LNCaP clone FGC (cell line): ENCODE data around the gene OXER1.

Experiments
- DNase-seq: peaks from one replicate; pipeline ENCODE4 v3.0.0-alpha.2; 2011; ENCODE audit warnings: low read depth
- H3K4me3 ChIP-seq: 2 replicates; pipeline ENCODE4 v1.5.1; 2011; ENCODE audit warnings: mild to moderate bottlenecking, low read depth, low read length, control low read depth
- CTCF ChIP-seq: IDR thresholded peaks from 2 replicates; pipeline ENCODE4 v1.5.1; 2012; ENCODE audit warnings: mild to moderate bottlenecking; ENCODE audit not compliant: control insufficient read depth, insufficient read depth; ENCODE audit errors: extremely low read depth

OXER1 gene

DNA sequence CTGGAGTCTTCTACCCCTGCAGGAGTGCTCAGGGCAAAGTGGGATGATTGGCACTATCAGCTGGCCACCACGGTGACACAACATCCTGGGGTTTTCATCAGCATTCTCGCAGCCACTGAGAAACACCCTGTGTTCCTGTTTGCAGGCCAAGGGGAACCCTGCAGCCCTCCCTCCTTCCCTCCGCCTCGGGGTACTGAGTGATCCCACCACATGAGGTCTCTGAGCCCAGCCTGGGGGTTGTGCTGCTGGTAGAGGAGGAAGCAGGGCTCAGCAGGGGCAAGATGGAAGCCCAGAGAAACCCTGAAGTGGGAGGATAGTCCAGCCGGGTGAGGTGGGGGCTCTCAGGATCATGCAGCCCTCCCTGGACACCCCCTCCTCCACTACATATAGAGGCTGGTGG, at the start of gene OXER1:
Gene OXER1, minus strand, starts transcription at position 40 of the 400 bp plus-strand sequence. CDS start 73 bp downstream, outside the sequence.
- no peak within 1 kb of the TSS for H3K4me3 ChIP-seq
- DNase-seq: no peak
- TF ChIP-seq CTCF: no peak

GRCh38 chr2:42812899-42813479, 49.1 kb upstream of the OXER1 start:
- no peak for DNase-seq
- TF ChIP-seq CTCF: no peak; the same call in 1 of the 2 replicates
- H3K4me3 ChIP-seq: no peak overlapping the region

GRCh38 chr2:42810971-42811811, 47.3 kb upstream of the OXER1 start:
- peak overlapping the region; percentile 50 for H3K4me3 ChIP-seq
- TF ChIP-seq CTCF: no peak
- no peak for DNase-seq

GRCh38 chr2:42810121-42810970, 46.4 kb upstream of the OXER1 start:
- peak; percentile 73 for DNase-seq
- TF ChIP-seq CTCF: no peak
- H3K4me3 ChIP-seq: peak overlapping the region; percentile 50

GRCh38 chr2:42809819-42810120, 45.8 kb upstream of the OXER1 start:
- peak overlapping the region; percentile 50 for H3K4me3 ChIP-seq
- TF ChIP-seq CTCF: 0 out of 2 replicates have a peak, but pooled peaks have one; percentile 2
- no peak for DNase-seq

GRCh38 chr2:42809131-42809818, 45.3 kb upstream of the OXER1 start:
- no peak for DNase-seq
- no peak for TF ChIP-seq CTCF
- H3K4me3 ChIP-seq: peak overlapping the region; percentile 50
